Ovary (tissue), 3 donors: ENCODE measurements around the gene RBMS1.

ENCODE experiments used
- POLR2A ChIP-seq: fragments of 450-650 bp; IDR thresholded peaks from one replicate; pipeline ENCODE4 v1.6.1; 2017; ENCODE audit warnings: antibody characterized with exemption, mild to moderate bottlenecking, moderate library complexity
- TF ChIP-seq, protein P1 (sequence below), 3 donors: fragments of 450-650 bp in 2 of 3; fragments of 200-600 bp in 1 of 3; IDR thresholded peaks; one replicate each; pipeline versions ENCODE4 v1.5.1 to v1.8.0; 2016 to 2022; ENCODE audit warnings: antibody characterized with exemption in 3 of 3, mild to moderate bottlenecking in 1 of 3
- donor health status: DM: no; HTN: no; CAD: no.

- TF ChIP-seq, protein P1, sequence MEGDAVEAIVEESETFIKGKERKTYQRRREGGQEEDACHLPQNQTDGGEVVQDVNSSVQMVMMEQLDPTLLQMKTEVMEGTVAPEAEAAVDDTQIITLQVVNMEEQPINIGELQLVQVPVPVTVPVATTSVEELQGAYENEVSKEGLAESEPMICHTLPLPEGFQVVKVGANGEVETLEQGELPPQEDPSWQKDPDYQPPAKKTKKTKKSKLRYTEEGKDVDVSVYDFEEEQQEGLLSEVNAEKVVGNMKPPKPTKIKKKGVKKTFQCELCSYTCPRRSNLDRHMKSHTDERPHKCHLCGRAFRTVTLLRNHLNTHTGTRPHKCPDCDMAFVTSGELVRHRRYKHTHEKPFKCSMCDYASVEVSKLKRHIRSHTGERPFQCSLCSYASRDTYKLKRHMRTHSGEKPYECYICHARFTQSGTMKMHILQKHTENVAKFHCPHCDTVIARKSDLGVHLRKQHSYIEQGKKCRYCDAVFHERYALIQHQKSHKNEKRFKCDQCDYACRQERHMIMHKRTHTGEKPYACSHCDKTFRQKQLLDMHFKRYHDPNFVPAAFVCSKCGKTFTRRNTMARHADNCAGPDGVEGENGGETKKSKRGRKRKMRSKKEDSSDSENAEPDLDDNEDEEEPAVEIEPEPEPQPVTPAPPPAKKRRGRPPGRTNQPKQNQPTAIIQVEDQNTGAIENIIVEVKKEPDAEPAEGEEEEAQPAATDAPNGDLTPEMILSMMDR (IDR thresholded peaks at IDR 0.05): no peak
- no peak for TF ChIP-seq POLR2A
Measured at GRCh38 chr2:160299540-160299939, 194.1 kb downstream of the RBMS1 start.
